HepG2 (cell line): Measurements from ENCODE around the gene JPH2. TPM values are rescaled to one million over a fixed set of nuclear protein-coding genes. Genes with fewer than 3 reads are reported as not detected.
A peak's percentile ranks its signal among the peaks of the same experiment; 100 is the strongest.

Experiments used
- ARID2 ChIP-seq: sonication (generic); formaldehyde crosslinking; IDR thresholded peaks from 2 replicates; pipeline ENCODE4 v1.8.1; 2022; ENCODE audit warnings: mild to moderate bottlenecking, missing genetic modification reagents, borderline replicate concordance
- ATF4 ChIP-seq, 2 experiments: fragments of 450-650 bp in 1 of 2; sonication (generic) in 1 of 2; formaldehyde crosslinking; IDR thresholded peaks; 2 replicates each; pipeline versions ENCODE4 v1.5.0 to v1.8.0; 2020 to 2022; ENCODE audit warnings: mild to moderate bottlenecking in 1 of 2, missing genetic modification reagents in 1 of 2
- BHLHE40 ChIP-seq: IDR thresholded peaks from 2 replicates; pipeline ENCODE4 v1.6.1; 2011; ENCODE audit warnings: low read length, improper control_type of control experiment
- DMAP1 ChIP-seq: IDR thresholded peaks from 2 replicates; pipeline ENCODE4 v1.6.1; 2016
- GLI4 ChIP-seq: sonication (generic); formaldehyde crosslinking; IDR thresholded peaks from 2 replicates; pipeline ENCODE4 v1.5.1; 2020; ENCODE audit warnings: missing genetic modification reagents, mild to moderate bottlenecking, moderate library complexity, borderline replicate concordance
- GTF3A ChIP-seq: sonication (generic); formaldehyde crosslinking; conservative IDR thresholded peaks from 2 replicates; pipeline ENCODE4 v1.4.0; 2020; ENCODE audit warnings: mild to moderate bottlenecking, missing genetic modification reagents
- HDAC2 ChIP-seq: sonication (generic); formaldehyde crosslinking; IDR thresholded peaks from 2 replicates; pipeline ENCODE4 v1.4.0; 2020; ENCODE audit warnings: missing genetic modification reagents
- PAX8 ChIP-seq: sonication (generic); formaldehyde crosslinking; IDR thresholded peaks from 2 replicates; pipeline ENCODE4 v1.8.0; 2022; ENCODE audit warnings: mild to moderate bottlenecking, missing genetic modification reagents, borderline replicate concordance
- PBX2 ChIP-seq: IDR thresholded peaks from 2 replicates; pipeline ENCODE4 v1.6.1; 2016; ENCODE audit warnings: control low read depth
- SIN3A ChIP-seq: IDR thresholded peaks from 2 replicates; pipeline ENCODE4 v1.6.1; 2011; ENCODE audit warnings: low read depth, mild to moderate bottlenecking, control low read depth, low read length, borderline replicate concordance
- STAT6 ChIP-seq: sonication (generic); formaldehyde crosslinking; IDR thresholded peaks from 2 replicates; pipeline ENCODE4 v1.4.0; 2020; ENCODE audit warnings: missing genetic modification reagents, mild to moderate bottlenecking, borderline replicate concordance
- THAP7 ChIP-seq: sonication (generic); formaldehyde crosslinking; IDR thresholded peaks from 2 replicates; pipeline ENCODE4 v1.8.1; 2023; ENCODE audit warnings: mild to moderate bottlenecking, missing genetic modification reagents
- TRAFD1 ChIP-seq: sonication (generic); formaldehyde crosslinking; IDR thresholded peaks from 2 replicates; pipeline ENCODE4 v1.5.1; 2020; ENCODE audit warnings: missing genetic modification reagents, mild to moderate bottlenecking, borderline replicate concordance
- ZNF547 ChIP-seq: sonication (generic); formaldehyde crosslinking; IDR thresholded peaks from 2 replicates; pipeline ENCODE4 v1.5.1; 2020; ENCODE audit warnings: mild to moderate bottlenecking, missing genetic modification reagents
- ZNF557 ChIP-seq: sonication (generic); formaldehyde crosslinking; IDR thresholded peaks from 2 replicates; pipeline ENCODE4 v1.4.0; 2020; ENCODE audit warnings: missing genetic modification reagents
- ZNF577 ChIP-seq: sonication (generic); formaldehyde crosslinking; IDR thresholded peaks from 2 replicates; pipeline ENCODE4 v1.4.0; 2020; ENCODE audit warnings: mild to moderate bottlenecking, low read depth, missing genetic modification reagents, borderline replicate concordance
- ZNF597 ChIP-seq: sonication (generic); formaldehyde crosslinking; IDR thresholded peaks from 2 replicates; pipeline ENCODE4 v1.5.0; 2020; ENCODE audit warnings: missing genetic modification reagents
- ZNF740 ChIP-seq: sonication (generic); formaldehyde crosslinking; IDR thresholded peaks from 2 replicates; pipeline ENCODE4 v1.4.0; 2020; ENCODE audit warnings: missing genetic modification reagents
- polyA plus RNA-seq, 8 experiments: library from polyadenylated mRNA; depleted of rRNA in 3 of 8; stranded (reverse) in 7 of 8; unstranded in 1 of 8; fragments of >200 nt; fragmentation: Illumina TruSeq in 4 of 8; extraction: Trizol in 4 of 8; gene quantifications; 2 replicates each; pipeline versions ENCODE4 v1.2.1 to v1.2.3, GENCODE V29; 2011 to 2016; ENCODE audit warnings: low read depth in 4 of 8, missing spikeins in 1 of 8, mixed read lengths in 1 of 8; ENCODE audit not compliant: insufficient read depth in 1 of 8
- total RNA-seq, 5 experiments: library from RNA; depleted of rRNA; stranded (reverse); fragments of >200 nt; fragmentation: Illumina TruSeq; extraction: Trizol; gene quantifications; 2 replicates each; pipeline ENCODE4 v1.2.3, GENCODE V29; 2016; ENCODE audit warnings: low read depth in 1 of 5

Gene JPH2
- total and polyA plus RNA-seq, 2 of the 13 experiments (the other 11 are each of a cell fraction or from before 2014, with no cell fraction given): 0.42 TPM; not detected in 1

- TF ChIP-seq ZNF547 (CRISPR knock-in tag) (0 out of 2 replicates have a peak, but pooled peaks have one; percentile 26), PAX8 (CRISPR knock-in tag) (0 out of 2 replicates have a peak, but pooled peaks have one; percentile 64), DMAP1 (no peak), GLI4 (CRISPR knock-in tag) (peak; percentile 82; the same call in 1 of the 2 replicates), SIN3A (no peak), ATF4 (CRISPR knock-in tag; IDR thresholded peaks at IDR 0.05) (0 out of 4 replicates have a peak, but pooled peaks of 1 of the 2 experiments have one; percentile 57), ZNF597 (CRISPR knock-in tag) (no peak), THAP7 (CRISPR knock-in tag) (peak; percentile 4; the same call in 1 of the 2 replicates), PBX2 (peak; percentile 54; the same call in 1 of the 2 replicates), ARID2 (CRISPR knock-in tag) (peak; percentile 80; the same call in 1 of the 2 replicates), STAT6 (CRISPR knock-in tag) (0 out of 2 replicates have a peak, but pooled peaks have one; percentile 22), BHLHE40 (no peak), HDAC2 (CRISPR knock-in tag) (no peak), ZNF557 (no peak), ZNF740 (CRISPR knock-in tag) (no peak), TRAFD1 (CRISPR knock-in tag) (peak; percentile 44; the same call in 1 of the 2 replicates), ZNF577 (CRISPR knock-in tag) (0 out of 2 replicates have a peak, but pooled peaks have one; percentile 61), GTF3A (peak; percentile 67; the same call in 1 of the 2 replicates)
Measured at GRCh38 chr20:44211177-44212039, 24.4 kb upstream of the JPH2 start (continued).
